T1000 (cell line): Measurements from ENCODE around the gene CAPN7.
A peak's percentile ranks its signal among the peaks of the same experiment; 100 is the strongest.

ENCODE experiments used
- DNase-seq: peaks from one replicate; lab custom pipeline; 2025; ENCODE audit warnings: mixed read lengths; lab: John Stamatoyannopoulos, UW

Gene CAPN7

GRCh38 chr3:15298504-15298903 is 92.5 kb downstream of the CAPN7 start:
- DNase-seq, result no peak

- DNase-seq, result no peak
These were observed 93.0 kb downstream of the CAPN7 start for GRCh38 chr3:15299036-15299435.

GRCh38 chr3:15300323-15301078 is 94.5 kb downstream of the CAPN7 start:
- DNase-seq, result peak; percentile 72

- DNase-seq, result no peak
These were observed 95.7 kb downstream of the CAPN7 start for GRCh38 chr3:15301761-15302160.
